AG09309 (cell line): ENCODE results near the gene TACC2.

Experiments used
- DNase-seq: peaks from one replicate; pipeline ENCODE4 v3.0.0-alpha.2; 2010; ENCODE audit warnings: low read depth
- H3K4me3 ChIP-seq: 2 replicates; pipeline ENCODE4 v1.5.1; 2011; ENCODE audit warnings: mild to moderate bottlenecking, low read depth, low read length, moderate library complexity; ENCODE audit not compliant: control insufficient read depth
- TF ChIP-seq, protein P1 (sequence below): IDR thresholded peaks from 2 replicates; pipeline ENCODE4 v1.5.1; 2011; ENCODE audit warnings: mild to moderate bottlenecking, low read depth, low read length, inconsistent platforms; ENCODE audit not compliant: insufficient read depth, control insufficient read depth; ENCODE audit errors: missing control alignments

The TACC2 gene, protein sequence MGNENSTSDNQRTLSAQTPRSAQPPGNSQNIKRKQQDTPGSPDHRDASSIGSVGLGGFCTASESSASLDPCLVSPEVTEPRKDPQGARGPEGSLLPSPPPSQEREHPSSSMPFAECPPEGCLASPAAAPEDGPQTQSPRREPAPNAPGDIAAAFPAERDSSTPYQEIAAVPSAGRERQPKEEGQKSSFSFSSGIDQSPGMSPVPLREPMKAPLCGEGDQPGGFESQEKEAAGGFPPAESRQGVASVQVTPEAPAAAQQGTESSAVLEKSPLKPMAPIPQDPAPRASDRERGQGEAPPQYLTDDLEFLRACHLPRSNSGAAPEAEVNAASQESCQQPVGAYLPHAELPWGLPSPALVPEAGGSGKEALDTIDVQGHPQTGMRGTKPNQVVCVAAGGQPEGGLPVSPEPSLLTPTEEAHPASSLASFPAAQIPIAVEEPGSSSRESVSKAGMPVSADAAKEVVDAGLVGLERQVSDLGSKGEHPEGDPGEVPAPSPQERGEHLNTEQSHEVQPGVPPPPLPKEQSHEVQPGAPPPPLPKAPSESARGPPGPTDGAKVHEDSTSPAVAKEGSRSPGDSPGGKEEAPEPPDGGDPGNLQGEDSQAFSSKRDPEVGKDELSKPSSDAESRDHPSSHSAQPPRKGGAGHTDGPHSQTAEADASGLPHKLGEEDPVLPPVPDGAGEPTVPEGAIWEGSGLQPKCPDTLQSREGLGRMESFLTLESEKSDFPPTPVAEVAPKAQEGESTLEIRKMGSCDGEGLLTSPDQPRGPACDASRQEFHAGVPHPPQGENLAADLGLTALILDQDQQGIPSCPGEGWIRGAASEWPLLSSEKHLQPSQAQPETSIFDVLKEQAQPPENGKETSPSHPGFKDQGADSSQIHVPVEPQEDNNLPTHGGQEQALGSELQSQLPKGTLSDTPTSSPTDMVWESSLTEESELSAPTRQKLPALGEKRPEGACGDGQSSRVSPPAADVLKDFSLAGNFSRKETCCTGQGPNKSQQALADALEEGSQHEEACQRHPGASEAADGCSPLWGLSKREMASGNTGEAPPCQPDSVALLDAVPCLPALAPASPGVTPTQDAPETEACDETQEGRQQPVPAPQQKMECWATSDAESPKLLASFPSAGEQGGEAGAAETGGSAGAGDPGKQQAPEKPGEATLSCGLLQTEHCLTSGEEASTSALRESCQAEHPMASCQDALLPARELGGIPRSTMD (N-terminal part only)

DNA sequence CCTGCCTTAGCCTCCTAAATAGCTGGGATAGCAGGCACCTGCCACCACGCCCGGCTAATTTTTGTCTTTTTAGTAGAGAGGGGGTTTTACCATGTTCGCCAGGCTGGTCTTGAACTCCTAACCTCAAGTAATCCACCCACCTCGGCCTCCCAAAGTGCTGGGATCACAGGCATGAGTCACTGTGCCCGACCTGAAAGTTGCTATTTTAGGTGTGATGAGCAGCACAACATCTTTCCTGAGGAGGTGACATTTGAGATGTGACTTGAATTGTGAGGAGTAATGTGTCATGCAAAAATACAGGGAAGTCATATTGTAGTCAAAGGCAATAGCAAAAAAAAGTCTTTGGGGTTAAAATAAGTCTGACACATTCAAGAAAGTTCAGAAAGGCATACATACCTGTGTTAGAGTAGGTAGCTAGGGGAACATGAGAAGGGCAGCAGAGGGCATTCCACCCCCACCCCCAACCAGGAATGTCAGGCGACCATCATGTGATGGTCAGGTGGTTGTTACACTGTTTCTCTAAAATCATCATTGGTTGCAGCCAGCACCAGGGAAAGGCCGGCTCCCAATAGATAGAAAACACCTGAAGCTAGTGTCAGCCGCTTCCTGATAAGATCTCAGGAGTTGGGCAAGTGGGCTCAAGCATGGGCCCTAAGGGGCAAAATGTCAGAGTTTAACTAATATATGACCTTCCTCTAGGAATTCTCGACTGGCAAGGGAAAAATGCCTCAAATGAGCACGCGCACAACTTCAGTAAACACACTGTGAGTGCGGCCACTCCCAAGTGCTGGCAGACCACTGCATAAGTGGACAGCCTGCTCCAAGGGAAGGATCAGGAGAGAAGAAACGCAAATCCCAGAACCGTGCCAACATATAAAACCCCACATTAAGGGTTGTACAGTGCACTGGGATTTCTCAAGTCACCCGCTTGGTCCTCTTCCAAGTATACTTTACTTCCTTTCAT lies at the start of gene TACC2:
TACC2 (plus strand) TSS at position 803 of the 964 bp plus-strand sequence. CDS start 32,819 bp downstream, outside the sequence.
- H3K4me3 ChIP-seq: no peak within 1 kb of the TSS
- DNase-seq: no peak
- TF ChIP-seq, protein P1, sequence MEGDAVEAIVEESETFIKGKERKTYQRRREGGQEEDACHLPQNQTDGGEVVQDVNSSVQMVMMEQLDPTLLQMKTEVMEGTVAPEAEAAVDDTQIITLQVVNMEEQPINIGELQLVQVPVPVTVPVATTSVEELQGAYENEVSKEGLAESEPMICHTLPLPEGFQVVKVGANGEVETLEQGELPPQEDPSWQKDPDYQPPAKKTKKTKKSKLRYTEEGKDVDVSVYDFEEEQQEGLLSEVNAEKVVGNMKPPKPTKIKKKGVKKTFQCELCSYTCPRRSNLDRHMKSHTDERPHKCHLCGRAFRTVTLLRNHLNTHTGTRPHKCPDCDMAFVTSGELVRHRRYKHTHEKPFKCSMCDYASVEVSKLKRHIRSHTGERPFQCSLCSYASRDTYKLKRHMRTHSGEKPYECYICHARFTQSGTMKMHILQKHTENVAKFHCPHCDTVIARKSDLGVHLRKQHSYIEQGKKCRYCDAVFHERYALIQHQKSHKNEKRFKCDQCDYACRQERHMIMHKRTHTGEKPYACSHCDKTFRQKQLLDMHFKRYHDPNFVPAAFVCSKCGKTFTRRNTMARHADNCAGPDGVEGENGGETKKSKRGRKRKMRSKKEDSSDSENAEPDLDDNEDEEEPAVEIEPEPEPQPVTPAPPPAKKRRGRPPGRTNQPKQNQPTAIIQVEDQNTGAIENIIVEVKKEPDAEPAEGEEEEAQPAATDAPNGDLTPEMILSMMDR: no peak

- DNase-seq: no peak
- TF ChIP-seq, protein P1: no peak
- H3K4me3 ChIP-seq: no peak overlapping the region
Observed at GRCh38 chr10:121941532-121941931, 47.4 kb upstream of the TACC2 start.

- TF ChIP-seq, protein P1: no peak
- DNase-seq: peak; percentile 88
- no peak overlapping the region for H3K4me3 ChIP-seq
Observed at GRCh38 chr10:121942749-121943416, 46.1 kb upstream of the TACC2 start.

GRCh38 chr10:121947343-121948330 lies 41.3 kb upstream of the TACC2 start:
- DNase-seq: no peak
- TF ChIP-seq, protein P1: no peak
- no peak overlapping the region for H3K4me3 ChIP-seq

- no peak overlapping the region for H3K4me3 ChIP-seq
- TF ChIP-seq, protein P1: no peak
- DNase-seq: no peak
Observed at GRCh38 chr10:121949049-121949448, 39.9 kb upstream of the TACC2 start.
